Embryonic facial prominence (tissue), 1 donor: ENCODE data around the gene APLP2.
"Not testable (repeated sequence)": the region's sequence is repeated elsewhere in the genome, so short reads cannot be mapped to it uniquely, and the experiment has no call there.

Experiments used
- DNase-seq: peaks from one replicate; pipeline ENCODE4 v3.0.0-alpha.2; 2016; ENCODE audit errors: extremely low spot score

The APLP2 gene

GRCh38 chr11:130170345-130170744, 100.7 kb downstream of the APLP2 start:
- DNase-seq: no peak

- no peak for DNase-seq
Measured at GRCh38 chr11:130171534-130171933, 101.8 kb downstream of the APLP2 start.

- DNase-seq: not testable (repeated sequence)
Measured at GRCh38 chr11:130172001-130172400, 102.3 kb downstream of the APLP2 start.

GRCh38 chr11:130174642-130175041, 104.9 kb downstream of the APLP2 start:
- DNase-seq: no peak

- DNase-seq: no peak
Measured at GRCh38 chr11:130175898-130176297, 106.2 kb downstream of the APLP2 start.

GRCh38 chr11:130177782-130178181, 108.1 kb downstream of the APLP2 start:
- DNase-seq: no peak

- no peak for DNase-seq
Measured at GRCh38 chr11:130178441-130179339, 109.0 kb downstream of the APLP2 start.

GRCh38 chr11:130179396-130180306, 110.0 kb downstream of the APLP2 start:
- DNase-seq: no peak

GRCh38 chr11:130180491-130180890, 110.8 kb downstream of the APLP2 start:
- no peak for DNase-seq

- DNase-seq: no peak
Measured at GRCh38 chr11:130180896-130181294, 111.2 kb downstream of the APLP2 start.

GRCh38 chr11:130181295-130182272, 111.9 kb downstream of the APLP2 start:
- no peak for DNase-seq

- DNase-seq: no peak
Measured at GRCh38 chr11:130183878-130184610, 114.3 kb downstream of the APLP2 start.

- DNase-seq: no peak
Measured at GRCh38 chr11:130187096-130187495, 117.4 kb downstream of the APLP2 start.

- DNase-seq: no peak
Measured at GRCh38 chr11:130188047-130188446, 118.4 kb downstream of the APLP2 start.

GRCh38 chr11:130188585-130189347, 119.1 kb downstream of the APLP2 start:
- DNase-seq: no peak

- no peak for DNase-seq
Measured at GRCh38 chr11:130189492-130190210, 120.0 kb downstream of the APLP2 start.

- no peak for DNase-seq
Measured at GRCh38 chr11:130190371-130190881, 120.7 kb downstream of the APLP2 start.

- DNase-seq: no peak
Measured at GRCh38 chr11:130191896-130192295, 122.2 kb downstream of the APLP2 start.

GRCh38 chr11:130192845-130193267, 123.2 kb downstream of the APLP2 start:
- DNase-seq: no peak
